GM12891 (cell line): ENCODE results near the gene NACAD.
A peak's percentile ranks its signal among the peaks of the same experiment; 100 is the strongest.

Experiments
- DNase-seq: peaks from one replicate; pipeline ENCODE4 v3.0.0; 2011; ENCODE audit warnings: low spot score; ENCODE audit not compliant: insufficient read length
- FAIRE-seq: peaks from 2 replicates; lab custom pipeline; 2011; peaks lifted over from hg19 to GRCh38; lab: Jason Lieb, UNC
- PAX5 ChIP-seq: IDR thresholded peaks from 2 replicates; pipeline ENCODE4 v1.6.1; 2011; ENCODE audit warnings: low read length, moderate library complexity, mild to moderate bottlenecking; ENCODE audit not compliant: insufficient read depth, severe bottlenecking
- POLR2A ChIP-seq: IDR thresholded peaks from 2 replicates; pipeline ENCODE4 v1.6.1; 2011; ENCODE audit warnings: low read depth, low read length, control low read depth
- POLR2AphosphoS5 ChIP-seq: IDR thresholded peaks from 2 replicates; pipeline ENCODE4 v1.6.1; 2011; ENCODE audit warnings: low read depth, low read length, control low read depth
- POU2F2 ChIP-seq: IDR thresholded peaks from 2 replicates; pipeline ENCODE4 v1.6.1; 2011; ENCODE audit warnings: low read depth, mild to moderate bottlenecking, control low read depth, low read length, moderate library complexity
- SPI1 ChIP-seq: IDR thresholded peaks from 2 replicates; pipeline ENCODE4 v1.6.1; 2011; ENCODE audit warnings: low read depth, low read length, control low read depth
- TAF1 ChIP-seq: IDR thresholded peaks from 2 replicates; pipeline ENCODE4 v1.6.1; 2011; ENCODE audit warnings: low read depth, low read length, control low read depth

NACAD gene

DNA sequence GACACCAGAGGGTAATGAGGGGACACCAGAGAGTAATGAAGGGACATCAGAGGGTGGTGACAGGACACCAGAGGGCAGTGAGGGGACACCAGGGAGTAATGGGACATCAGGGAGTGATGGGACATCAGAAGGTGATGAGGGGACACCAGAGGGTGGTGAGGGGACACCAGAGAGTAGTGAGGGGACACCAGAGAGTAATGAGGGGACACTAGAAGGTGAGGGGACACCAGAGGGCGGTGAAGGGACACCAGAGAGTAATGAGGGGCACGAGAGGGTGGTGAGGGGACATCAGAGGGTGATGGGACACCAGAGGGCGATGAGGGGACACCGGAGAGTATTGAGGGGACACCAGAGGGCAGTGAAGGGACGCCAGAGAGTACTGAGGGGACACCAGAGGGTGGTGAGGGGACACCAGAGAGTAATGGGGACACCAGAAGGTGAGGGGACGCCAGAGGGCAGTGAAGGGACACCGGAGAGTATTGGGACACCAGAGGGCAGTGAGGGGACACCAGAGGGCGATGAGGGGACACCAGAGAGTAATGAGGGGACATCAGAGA is 10.6 kb downstream of the NACAD start:
- TF ChIP-seq TAF1 (no peak), POLR2AphosphoS5 (peak; percentile 43; the same call in 1 of the 2 replicates), SPI1 (no peak), POU2F2 (no peak), PAX5 (no peak), POLR2A (peak; percentile 58)
- FAIRE-seq, result no peak
- DNase-seq, result no peak

DNA sequence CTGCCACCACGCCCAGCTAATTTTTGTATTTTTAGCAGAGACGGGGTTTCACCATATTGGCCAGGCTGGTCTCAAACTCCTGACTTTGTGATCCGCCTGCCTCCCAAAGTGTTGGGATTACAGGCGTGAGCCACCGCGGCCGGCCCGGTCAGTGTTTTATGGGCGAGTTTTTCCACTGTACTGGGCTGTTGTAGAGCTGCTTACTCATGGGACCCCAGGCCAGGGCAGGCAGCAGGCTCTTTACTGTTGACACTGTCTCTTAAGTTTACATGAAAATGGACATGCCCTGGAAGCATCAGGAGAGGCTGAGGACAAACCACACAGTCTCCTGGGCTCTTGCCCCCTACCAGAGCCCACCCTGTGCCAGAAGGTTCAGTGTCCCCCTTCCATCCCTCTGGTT is 11.2 kb downstream of the NACAD start:
- no peak for FAIRE-seq
- DNase-seq, result no peak
- TF ChIP-seq POU2F2 (no peak), SPI1 (no peak), TAF1 (no peak), POLR2AphosphoS5 (no peak), POLR2A (no peak), PAX5 (no peak)

DNA sequence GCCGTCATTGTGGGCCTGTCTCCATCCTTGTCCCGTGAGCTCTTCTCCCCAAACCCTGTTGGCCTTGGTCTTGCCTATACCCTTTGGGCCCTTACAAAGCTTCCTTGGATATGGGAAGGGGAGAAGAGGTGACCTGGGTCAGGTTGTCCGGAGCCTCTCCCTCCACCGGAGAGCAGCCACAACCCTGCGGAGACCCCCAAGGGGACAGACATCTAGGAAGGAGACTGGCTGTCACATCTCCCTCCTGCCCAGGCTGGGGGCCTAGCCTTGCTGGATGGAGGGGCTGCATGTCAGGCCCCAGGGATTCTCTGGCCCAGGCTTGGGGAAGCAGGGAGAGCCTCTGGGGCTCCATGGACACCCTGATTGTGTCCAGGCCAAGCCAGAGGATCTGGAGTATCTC is 11.8 kb downstream of the NACAD start:
- no peak for TF ChIP-seq POLR2AphosphoS5
- TF ChIP-seq TAF1, result no peak
- no peak for TF ChIP-seq PAX5
- no peak for TF ChIP-seq SPI1
- TF ChIP-seq POLR2A, result no peak
- TF ChIP-seq POU2F2, result no peak
- no peak for DNase-seq
- FAIRE-seq, result no peak

GRCh38 chr7:45075871-45076796 is 12.6 kb downstream of the NACAD start:
- no peak for FAIRE-seq
- no peak for TF ChIP-seq POU2F2
- no peak for TF ChIP-seq POLR2A
- TF ChIP-seq POLR2AphosphoS5, result no peak
- no peak for TF ChIP-seq PAX5
- no peak for TF ChIP-seq SPI1
- no peak for TF ChIP-seq TAF1
- no peak for DNase-seq

- FAIRE-seq, result no peak
- TF ChIP-seq POLR2AphosphoS5 (no peak), POU2F2 (no peak), POLR2A (no peak), TAF1 (no peak), SPI1 (no peak), PAX5 (no peak)
- no peak for DNase-seq
Measured at GRCh38 chr7:45075355-45075644, 13.5 kb downstream of the NACAD start.

DNA sequence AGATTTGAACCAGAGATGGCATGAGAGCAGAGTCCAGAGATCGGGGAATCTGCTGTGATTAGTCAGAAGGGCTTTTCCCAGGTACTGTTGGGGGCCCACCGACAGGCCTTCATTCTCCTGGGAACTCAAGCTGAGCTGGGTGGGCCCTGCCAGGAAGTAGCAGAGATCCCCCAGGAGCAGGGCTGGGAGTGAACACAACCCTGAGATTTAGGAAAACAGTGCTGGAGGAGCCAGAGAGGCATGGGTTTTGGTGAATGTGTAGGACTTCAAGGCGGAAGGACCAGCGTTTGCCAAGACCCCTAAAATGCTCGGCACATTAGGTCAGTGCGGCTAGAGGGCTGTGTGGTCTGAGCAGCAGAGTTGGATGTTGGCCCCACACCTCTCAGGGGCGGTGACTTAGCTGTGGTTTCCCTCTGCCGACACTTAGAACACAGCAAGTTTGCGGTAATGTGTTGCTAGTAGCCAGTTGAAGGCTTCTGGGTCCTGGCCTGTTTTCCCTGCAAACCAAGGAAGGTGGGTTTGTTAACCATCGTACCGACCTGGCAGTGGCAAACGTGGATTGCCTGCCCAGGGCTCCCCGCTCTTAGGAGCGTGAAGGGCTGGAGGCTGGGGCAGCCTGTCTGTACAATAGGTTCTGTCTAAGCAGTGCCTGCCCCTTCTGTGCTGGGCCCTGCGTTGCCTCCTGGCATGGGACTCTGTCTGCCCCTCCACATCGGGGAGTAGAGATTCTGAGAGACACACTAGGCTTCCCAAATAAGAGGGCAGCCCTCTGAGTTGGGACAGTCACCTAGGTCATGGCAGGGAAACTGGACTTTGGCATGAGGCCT is 14.0 kb downstream of the NACAD start:
- FAIRE-seq, result no peak

DNA sequence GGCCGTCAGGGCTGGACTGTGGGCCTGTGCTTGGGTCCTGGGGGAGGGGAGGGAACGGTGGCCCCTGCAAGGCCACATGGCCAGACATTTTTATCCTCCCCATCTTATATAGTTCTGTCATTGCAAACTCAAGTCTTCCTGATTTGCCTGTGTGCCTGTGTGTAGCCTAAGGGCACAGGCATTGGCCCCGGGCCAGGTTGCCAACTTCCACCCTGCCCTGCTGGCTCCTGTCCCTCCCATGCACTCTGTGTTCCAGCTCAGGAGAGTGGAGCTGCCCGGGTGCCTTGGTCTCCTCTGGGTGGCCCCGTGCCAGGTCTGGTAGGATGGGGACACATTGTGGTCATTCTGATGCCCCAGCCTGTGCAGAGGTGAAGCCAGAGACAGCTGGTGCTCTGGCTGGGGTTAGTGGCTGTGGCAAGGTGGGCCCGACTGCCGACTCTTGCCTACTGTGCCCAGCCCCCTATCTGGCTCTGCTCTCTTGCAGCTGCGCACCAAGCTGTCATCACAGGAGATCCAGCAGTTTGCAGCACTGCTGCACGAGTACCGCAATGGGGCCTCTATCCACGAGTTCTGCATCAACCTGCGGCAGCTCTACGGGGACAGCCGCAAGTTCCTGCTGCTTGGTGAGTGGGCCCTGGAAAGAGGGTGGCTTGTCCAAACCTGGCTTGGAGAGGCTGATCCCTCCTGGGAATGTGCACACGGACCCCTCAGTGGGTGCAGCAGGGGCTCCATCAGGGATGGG is 14.8 kb downstream of the NACAD start:
- DNase-seq (no peak), FAIRE-seq (no peak)
- TF ChIP-seq POLR2A, result no peak
- no peak for TF ChIP-seq POLR2AphosphoS5
- no peak for TF ChIP-seq POU2F2
- TF ChIP-seq SPI1, result no peak
- TF ChIP-seq TAF1, result no peak
- TF ChIP-seq PAX5, result no peak

More for the DNA sequence above, 14.0 kb downstream of the NACAD start:
- no peak for DNase-seq
- TF ChIP-seq POLR2A, result no peak
- TF ChIP-seq PAX5, result no peak
- TF ChIP-seq POU2F2, result no peak
- no peak for TF ChIP-seq SPI1
- TF ChIP-seq POLR2AphosphoS5, result no peak
- TF ChIP-seq TAF1, result no peak

- FAIRE-seq, result no peak
- DNase-seq, result no peak
Measured at GRCh38 chr7:45073031-45073785, 15.6 kb downstream of the NACAD start.

More at GRCh38 chr7:45073031-45073785, 15.6 kb downstream of the NACAD start:
- no peak for TF ChIP-seq SPI1
- no peak for TF ChIP-seq POLR2A
- TF ChIP-seq TAF1, result no peak
- TF ChIP-seq PAX5, result no peak
- TF ChIP-seq POLR2AphosphoS5, result no peak
- TF ChIP-seq POU2F2, result no peak
